Muscle layer of colon (tissue), 2 donors: ENCODE results near the gene PDILT.
"Not testable (repeated sequence)": the region's sequence is repeated elsewhere in the genome, so short reads cannot be mapped to it uniquely, and the experiment has no call there.

ENCODE experiments used
- H3K27ac ChIP-seq: one replicate; pipeline ENCODE4 v1.7.0; 2013; ENCODE audit warnings: low read depth, mild to moderate bottlenecking, low read length, moderate library complexity
- H3K27me3 ChIP-seq, 2 donors: one replicate each; pipeline ENCODE4 v1.7.0; 2013; ENCODE audit warnings: low read length in 2 of 2, mild to moderate bottlenecking in 2 of 2; ENCODE audit not compliant: insufficient read depth in 2 of 2, control insufficient read depth in 1 of 2
- H3K36me3 ChIP-seq: one replicate; pipeline ENCODE4 v1.7.0; 2013; ENCODE audit warnings: mild to moderate bottlenecking, low read length; ENCODE audit not compliant: insufficient read depth
- H3K4me1 ChIP-seq: one replicate; pipeline ENCODE4 v1.7.0; 2013; ENCODE audit warnings: mild to moderate bottlenecking, low read length; ENCODE audit not compliant: insufficient read depth
- H3K4me3 ChIP-seq, 2 donors: one replicate each; pipeline ENCODE4 v1.7.0; 2013; ENCODE audit warnings: low read length in 2 of 2, low read depth in 1 of 2, mild to moderate bottlenecking in 1 of 2, moderate library complexity in 1 of 2
- H3K9ac ChIP-seq: one replicate; pipeline ENCODE4 v1.7.0; 2013; ENCODE audit warnings: low read length
- H3K9me3 ChIP-seq: one replicate; pipeline ENCODE4 v1.7.0; 2013; ENCODE audit warnings: mild to moderate bottlenecking, low read length
- donor health status: abdominal sarcoma.
- donor health status: Adenocarcinoma of cecum.

PDILT gene

DNA sequence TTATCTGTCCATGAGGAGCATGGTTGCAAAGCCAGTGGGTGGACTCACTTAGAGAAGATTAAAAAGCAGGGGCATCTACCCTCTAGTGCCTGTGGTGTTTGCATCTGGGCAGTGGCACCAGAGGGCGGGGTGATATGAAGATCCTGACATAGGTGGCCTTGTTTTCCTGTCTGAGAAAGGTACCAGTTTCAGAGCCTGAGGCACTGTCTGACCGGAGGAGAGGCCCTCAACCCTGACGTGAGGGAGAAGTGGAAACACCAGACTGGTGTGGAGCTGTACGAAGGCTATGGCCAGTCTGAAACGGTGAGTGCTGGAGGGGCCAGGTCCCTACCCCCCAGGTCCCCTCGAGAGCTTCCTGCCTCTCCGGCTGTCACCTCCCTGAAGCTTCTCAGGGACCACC lies 25.0 kb upstream of the PDILT start:
- not testable (repeated sequence) for H3K4me1 ChIP-seq, H3K36me3 ChIP-seq, H3K9ac ChIP-seq, H3K9me3 ChIP-seq, H3K27ac ChIP-seq, H3K4me3 ChIP-seq, H3K27me3 ChIP-seq

- not testable (repeated sequence) for H3K27me3 ChIP-seq, H3K9ac ChIP-seq, H3K27ac ChIP-seq, H3K36me3 ChIP-seq, H3K4me3 ChIP-seq, H3K4me1 ChIP-seq, H3K9me3 ChIP-seq
Measured at GRCh38 chr16:20427401-20427797, 22.9 kb upstream of the PDILT start.

DNA sequence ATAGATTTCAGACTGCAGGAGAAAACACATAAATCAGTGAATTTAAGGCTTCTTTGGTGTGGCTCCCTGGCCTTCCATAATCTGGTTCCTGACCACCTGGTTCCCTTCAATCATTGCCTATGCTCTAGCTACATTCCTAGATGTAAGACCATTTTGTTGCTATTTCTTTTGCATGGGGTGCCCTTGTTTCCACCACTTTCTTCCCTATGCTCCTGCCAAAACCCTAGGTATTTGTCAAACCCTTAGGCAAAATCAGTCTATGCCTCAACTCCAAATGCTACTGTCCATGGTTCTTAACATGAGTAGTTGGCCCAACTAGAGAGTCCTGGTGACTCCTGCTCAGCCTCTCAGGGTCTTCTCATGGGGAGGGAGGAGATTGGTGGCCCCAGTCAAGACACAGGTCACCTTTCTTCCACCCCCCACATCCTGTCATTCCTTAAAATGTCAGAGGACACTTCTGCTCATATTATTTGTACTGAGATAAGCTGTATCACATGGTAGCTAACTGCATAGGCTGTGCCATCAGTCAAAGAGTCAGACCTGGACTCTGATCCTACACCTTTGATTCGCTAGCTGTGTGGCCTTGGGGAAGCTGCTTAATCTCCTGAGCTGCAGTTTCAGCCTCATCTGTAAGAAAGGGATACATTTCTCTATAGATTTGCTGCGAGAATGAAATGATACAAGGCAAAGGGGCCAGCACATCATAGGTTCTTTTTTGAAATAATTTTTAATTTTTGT lies 19.8 kb upstream of the PDILT start:
- no peak overlapping the region for H3K9ac ChIP-seq
- H3K27me3 ChIP-seq = no peaks in the 10 kb centered on the region
- H3K4me3 ChIP-seq = no peak overlapping the region
- no peaks in the 10 kb centered on the region for H3K9me3 ChIP-seq
- no peaks in the 10 kb centered on the region for H3K36me3 ChIP-seq
- H3K4me1 ChIP-seq = no peaks in the 10 kb centered on the region
- no peak overlapping the region for H3K27ac ChIP-seq

DNA sequence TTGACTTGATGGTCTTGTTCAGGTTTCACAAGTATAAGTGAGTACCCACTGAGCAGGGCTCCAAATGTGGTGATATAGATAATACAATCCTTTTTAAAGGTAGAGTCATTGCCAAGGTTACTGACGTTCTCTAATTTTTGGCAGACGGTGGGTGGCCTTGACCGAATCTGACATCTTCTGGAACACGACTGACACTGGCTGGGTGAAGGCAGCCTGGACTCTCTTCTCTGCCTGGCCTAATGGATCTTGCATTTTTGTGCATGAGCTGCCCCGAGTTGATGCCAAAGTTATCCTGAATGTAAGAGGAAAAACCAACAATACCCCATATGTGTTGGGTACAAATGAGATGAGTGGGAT lies 19.2 kb upstream of the PDILT start:
- not testable (repeated sequence) for H3K27me3 ChIP-seq, H3K9ac ChIP-seq, H3K9me3 ChIP-seq, H3K36me3 ChIP-seq, H3K4me1 ChIP-seq, H3K27ac ChIP-seq, H3K4me3 ChIP-seq

- not testable (repeated sequence) for H3K9ac ChIP-seq, H3K36me3 ChIP-seq, H3K4me1 ChIP-seq, H3K9me3 ChIP-seq, H3K27me3 ChIP-seq, H3K27ac ChIP-seq, H3K4me3 ChIP-seq
Measured at GRCh38 chr16:20421748-20422147, 17.2 kb upstream of the PDILT start.

- not testable (repeated sequence) for H3K9ac ChIP-seq, H3K4me1 ChIP-seq, H3K4me3 ChIP-seq, H3K36me3 ChIP-seq, H3K9me3 ChIP-seq, H3K27me3 ChIP-seq, H3K27ac ChIP-seq
Measured at GRCh38 chr16:20419093-20419492, 14.6 kb upstream of the PDILT start.

DNA sequence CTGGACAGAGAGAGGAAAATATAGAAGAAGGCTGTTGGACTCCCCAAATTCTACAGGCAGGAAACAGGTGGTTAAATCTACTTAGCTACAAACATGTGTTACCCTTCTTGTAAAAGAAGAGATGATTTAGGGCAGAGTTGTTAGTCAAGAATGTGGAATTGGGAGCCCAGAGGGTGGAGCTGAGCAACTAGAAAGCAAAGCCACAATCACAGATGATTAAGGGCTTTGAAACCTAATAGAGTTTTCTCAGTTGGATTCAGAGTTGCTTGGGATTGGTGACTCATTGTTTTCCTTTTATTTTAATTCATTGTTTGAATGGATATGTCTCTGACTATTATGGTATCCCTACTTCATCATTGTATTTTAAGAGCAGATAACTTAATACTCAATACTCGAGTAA lies 11.0 kb upstream of the PDILT start:
- no peaks in the 10 kb centered on the region for H3K27me3 ChIP-seq
- no peak overlapping the region for H3K27ac ChIP-seq
- no peak overlapping the region for H3K9ac ChIP-seq
- no peaks in the 10 kb centered on the region for H3K9me3 ChIP-seq
- no peaks in the 10 kb centered on the region for H3K4me1 ChIP-seq
- no peaks in the 10 kb centered on the region for H3K36me3 ChIP-seq
- no peak overlapping the region for H3K4me3 ChIP-seq

- Histone ChIP-seq H3K9ac (no peak overlapping the region), H3K9me3 (no peaks in the 10 kb centered on the region), H3K27ac (no peak overlapping the region), H3K4me3 (no peak overlapping the region), H3K36me3 (no peaks in the 10 kb centered on the region), H3K4me1 (no peaks in the 10 kb centered on the region), H3K27me3 (no peaks in the 10 kb centered on the region)
Measured at GRCh38 chr16:20411055-20411454, 6.5 kb upstream of the PDILT start.

DNA sequence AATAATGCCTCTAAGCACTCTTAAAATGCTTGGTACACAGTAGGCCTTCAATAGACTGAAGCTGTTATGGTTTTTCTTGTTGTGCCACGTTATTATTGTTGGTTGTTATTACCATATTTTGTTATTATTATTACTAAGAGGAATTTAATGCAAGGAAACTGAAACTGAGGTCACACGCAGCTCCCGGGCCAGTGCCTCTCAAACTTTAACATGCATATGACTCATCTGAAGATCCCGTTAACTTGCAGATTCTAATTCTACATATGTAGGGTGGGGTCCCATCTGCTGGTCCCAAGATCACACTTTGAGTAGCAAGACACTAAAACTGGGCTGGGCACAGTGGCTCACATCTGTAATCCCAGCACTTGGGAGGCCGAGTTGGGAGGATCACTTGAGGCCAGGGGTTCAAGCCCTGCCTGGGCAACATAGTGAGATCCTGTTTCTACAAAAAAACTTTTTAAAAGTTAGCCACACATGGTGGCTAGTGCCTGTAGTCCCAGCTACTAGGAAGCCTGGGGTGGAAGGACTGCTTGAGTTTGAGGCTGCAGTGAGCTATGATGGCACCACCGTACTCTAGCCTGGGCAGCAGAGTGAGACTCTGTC lies 5.7 kb upstream of the PDILT start:
- Histone ChIP-seq H3K9ac (no peak overlapping the region), H3K4me3 (no peak overlapping the region), H3K4me1 (no peaks in the 10 kb centered on the region), H3K36me3 (no peaks in the 10 kb centered on the region), H3K27me3 (no peaks in the 10 kb centered on the region), H3K9me3 (no peaks in the 10 kb centered on the region), H3K27ac (no peak overlapping the region)

DNA sequence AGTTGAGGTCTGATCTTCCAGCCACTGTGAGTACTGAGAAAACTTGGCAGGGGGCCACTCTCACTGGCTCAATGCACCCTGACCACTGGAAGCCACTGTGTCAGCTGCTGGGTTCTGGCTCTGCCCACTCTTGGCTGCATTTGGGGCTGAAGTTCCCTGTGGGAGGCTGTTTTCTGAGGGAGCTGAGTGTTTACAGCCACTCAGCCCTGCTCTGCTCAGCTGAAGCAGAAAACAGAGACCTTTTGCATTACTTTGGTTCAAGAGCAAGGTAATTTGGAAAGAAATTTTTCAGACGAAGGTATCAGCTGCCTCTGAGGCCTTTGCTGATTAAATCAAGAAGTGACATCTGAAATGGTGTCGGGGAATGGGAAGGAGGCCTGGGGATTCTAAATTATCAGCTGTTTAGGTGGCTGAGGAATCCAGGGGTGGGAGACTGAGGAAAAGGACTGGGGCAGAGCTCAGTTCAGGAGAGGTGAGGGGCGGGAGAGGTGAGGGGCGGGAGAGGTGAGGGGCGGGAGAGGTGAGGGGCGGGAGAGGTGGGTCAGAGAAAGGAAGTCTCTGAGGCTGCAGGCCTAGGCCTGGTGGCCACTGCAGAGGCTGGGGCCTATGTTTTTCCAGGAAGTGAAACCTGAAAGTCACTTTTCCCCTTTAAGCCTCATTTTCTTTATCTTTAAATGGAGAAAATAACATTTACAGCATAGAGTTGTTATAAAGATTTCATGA lies 5.0 kb upstream of the PDILT start, which contains the start of gene ACSM5:
Gene ACSM5 (plus strand): TSS at position 137 of the 723 bp plus-strand sequence. CDS start 1,951 bp downstream, outside the sequence.
- H3K36me3 ChIP-seq = no peaks in the 10 kb centered on the region
- no peak within 1 kb of the TSS for H3K4me3 ChIP-seq
- H3K4me1 ChIP-seq = no peaks in the 10 kb centered on the region
- no peak within 1 kb of the TSS for H3K9ac ChIP-seq
- H3K27me3 ChIP-seq = no peaks in the 10 kb centered on the region
- no peak within 1 kb of the TSS for H3K27ac ChIP-seq
- no peaks in the 10 kb centered on the region for H3K9me3 ChIP-seq

GRCh38 chr16:20402651-20403050 lies 1.9 kb downstream of the PDILT start:
- Histone ChIP-seq H3K36me3 (no peaks in the 10 kb centered on the region), H3K27me3 (no peaks in the 10 kb centered on the region), H3K4me3 (no peak overlapping the region), H3K27ac (no peak overlapping the region), H3K9ac (no peak overlapping the region), H3K9me3 (no peaks in the 10 kb centered on the region), H3K4me1 (no peaks in the 10 kb centered on the region)
